A549 (cell line): ENCODE data around the gene ARHGEF7.

Source experiments
- CTCF ChIP-seq: fragments of >200 bp; sonication (Bioruptor Twin); formaldehyde crosslinking; IDR thresholded peaks from 3 replicates; pipeline ENCODE4 v1.5.1; 2016
- EHF ChIP-seq: fragments of 250-450 bp; sonication (Bioruptor Pico); IDR thresholded peaks from 2 replicates; pipeline ENCODE4 v1.5.0; 2020; ENCODE audit warnings: mild to moderate bottlenecking
- EP300 ChIP-seq, 2 experiments: fragments of >200 bp; sonication (Bioruptor Twin); formaldehyde crosslinking; IDR thresholded peaks; 2 replicates in 1 of 2; 3 replicates in 1 of 2; pipeline ENCODE4 v1.6.1; 2016 to 2017
- MAFK ChIP-seq: fragments of 450-650 bp; IDR thresholded peaks from 2 replicates; pipeline ENCODE4 v1.6.1; 2014; ENCODE audit not compliant: partially characterized antibody
- POLR2A ChIP-seq: IDR thresholded peaks from 2 replicates; pipeline ENCODE4 v1.6.1; 2012; ENCODE audit warnings: mild to moderate bottlenecking, low read length
- SREBF2 ChIP-seq: fragments of 450-650 bp; IDR thresholded peaks from 2 replicates; pipeline ENCODE4 v1.6.1; 2014; ENCODE audit warnings: mild to moderate bottlenecking, moderate library complexity

DNA sequence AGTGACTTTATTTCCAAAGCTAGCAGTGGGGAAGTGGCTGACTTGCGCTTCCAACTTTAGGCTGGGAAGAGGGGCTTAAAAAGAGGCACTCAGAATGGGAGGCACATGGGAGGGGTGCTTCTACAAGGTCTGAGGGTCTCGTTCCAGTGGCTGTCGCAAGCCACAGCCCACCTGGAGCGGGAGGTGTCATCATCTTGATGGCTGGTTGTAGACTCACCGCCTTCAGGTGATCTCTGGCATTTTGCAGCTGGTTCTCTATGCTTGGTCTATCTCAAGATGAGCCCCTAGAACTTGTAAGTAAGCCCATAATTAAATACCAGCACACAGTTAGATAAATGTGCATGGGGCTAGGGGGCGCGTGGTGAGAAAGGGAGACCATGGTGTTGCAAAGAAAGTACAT is 214.5 kb downstream of the ARHGEF7 start:
- no peak for TF ChIP-seq CTCF
- no peak for TF ChIP-seq POLR2A
- TF ChIP-seq SREBF2 = no peak
- no peak for TF ChIP-seq MAFK
- no peak for TF ChIP-seq EHF (CRISPR knock-in tag)
- TF ChIP-seq EP300 (IDR thresholded peaks at IDR 0.05) = no peak
